GM04504 (cell line): Measurements from ENCODE around the gene CLSTN2.

Source experiments
- DNase-seq: peaks from one replicate; pipeline ENCODE4 v3.0.0-alpha.2; 2012; ENCODE audit warnings: low read depth

CLSTN2 gene

GRCh38 chr3:140288595-140288994 is 353.6 kb downstream of the CLSTN2 start:
- DNase-seq, result no peak

GRCh38 chr3:140290105-140290504 is 355.1 kb downstream of the CLSTN2 start:
- DNase-seq, result no peak

GRCh38 chr3:140292170-140292569 is 357.2 kb downstream of the CLSTN2 start:
- DNase-seq, result no peak

GRCh38 chr3:140292684-140293083 is 357.7 kb downstream of the CLSTN2 start:
- DNase-seq, result peak; percentile 71

GRCh38 chr3:140294058-140294457 is 359.1 kb downstream of the CLSTN2 start:
- no peak for DNase-seq

GRCh38 chr3:140296796-140297352 is 361.9 kb downstream of the CLSTN2 start:
- DNase-seq, result peak; percentile 16

DNA sequence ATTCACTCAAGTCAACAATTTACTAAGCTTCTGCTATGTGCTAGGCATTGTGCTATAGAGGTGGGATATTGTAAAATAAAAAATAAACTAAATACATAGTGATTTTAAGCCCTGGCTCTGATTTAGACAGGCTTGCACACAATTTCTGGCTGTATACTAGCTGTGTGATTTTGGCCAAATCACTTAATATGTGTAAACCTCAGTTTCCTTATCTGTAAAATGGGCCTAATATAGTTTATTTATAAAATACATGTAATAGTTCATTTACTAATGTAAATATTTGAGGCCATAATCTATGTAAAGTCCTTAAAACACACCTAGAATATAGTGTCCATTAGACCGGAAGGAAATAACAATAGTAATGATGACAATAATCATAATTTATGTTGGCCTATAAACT is 363.1 kb downstream of the CLSTN2 start:
- DNase-seq, result no peak

DNA sequence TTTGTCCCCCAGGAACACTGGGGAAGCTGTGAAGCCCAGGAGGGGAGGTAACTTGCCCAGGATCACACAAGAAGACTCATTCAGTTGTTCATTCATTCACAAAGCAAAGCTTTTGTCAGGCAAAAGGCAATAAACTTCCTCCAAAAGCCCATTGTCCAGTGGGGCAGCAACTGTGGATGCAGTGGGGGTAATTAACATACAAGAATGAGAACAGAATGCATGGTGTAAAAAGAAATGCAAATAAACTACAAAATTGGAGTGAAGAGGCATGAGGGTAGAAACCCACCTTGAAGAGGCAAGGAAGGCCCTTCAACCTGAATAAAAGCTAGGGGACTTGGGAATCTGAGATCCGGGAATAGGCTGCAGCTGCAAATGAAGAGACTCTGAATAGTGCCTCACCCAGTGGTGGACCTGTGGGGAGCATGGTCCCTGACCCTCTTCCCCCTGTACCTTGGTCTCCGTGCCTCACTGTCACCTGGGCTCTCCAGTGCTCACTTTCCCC is 363.6 kb downstream of the CLSTN2 start:
- no peak for DNase-seq

- DNase-seq, result no peak
Observed at GRCh38 chr3:140303875-140304274, 368.9 kb downstream of the CLSTN2 start.

GRCh38 chr3:140308535-140308934 is 373.6 kb downstream of the CLSTN2 start:
- DNase-seq, result no peak

- DNase-seq, result no peak
Observed at GRCh38 chr3:140311428-140311827, 376.4 kb downstream of the CLSTN2 start.

- DNase-seq, result no peak
Observed at GRCh38 chr3:140315955-140316354, 381.0 kb downstream of the CLSTN2 start.

DNA sequence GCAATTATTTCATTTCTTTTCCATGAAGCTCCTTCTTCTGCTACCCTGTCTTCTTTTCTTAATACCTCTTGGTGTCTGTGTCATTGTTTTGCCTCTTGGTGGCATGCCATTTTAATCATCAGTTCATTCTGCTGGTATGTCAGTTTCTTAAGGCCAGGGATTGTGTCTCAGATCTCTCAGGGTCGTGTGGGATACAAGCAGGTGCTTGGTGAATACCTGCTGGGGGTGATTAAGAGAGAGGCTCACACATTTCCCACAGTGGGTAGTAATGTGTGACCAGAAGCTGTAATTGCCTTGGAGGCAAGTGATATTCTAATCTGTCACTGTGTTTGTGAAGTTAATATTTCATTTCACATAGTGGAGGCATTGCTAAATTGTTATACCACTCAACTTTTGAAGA is 381.5 kb downstream of the CLSTN2 start:
- DNase-seq, result no peak

DNA sequence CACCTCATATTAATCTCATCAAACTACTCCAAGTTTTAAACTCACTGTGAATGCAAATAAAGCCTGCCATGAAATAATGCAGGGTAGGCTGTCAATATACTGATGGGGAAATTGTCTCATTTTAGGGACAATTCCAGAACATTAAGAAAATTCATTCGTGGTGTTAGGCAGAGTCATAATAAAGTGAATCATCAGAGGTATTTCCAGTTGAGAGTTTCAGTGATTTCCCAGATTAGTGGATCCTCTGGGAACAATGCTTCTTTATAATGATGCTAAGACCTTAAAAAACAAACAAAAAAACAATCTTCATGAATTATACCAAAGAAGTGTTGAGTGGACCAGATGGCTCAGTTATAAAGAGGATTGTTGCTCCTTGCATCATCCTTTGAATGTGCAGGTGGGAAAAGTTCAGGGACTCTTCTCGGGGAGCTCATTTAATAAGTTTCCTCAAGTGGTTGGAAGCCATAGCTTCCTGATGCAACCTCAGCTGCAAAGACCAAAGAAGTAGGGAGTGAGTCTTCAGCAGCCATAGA is 381.9 kb downstream of the CLSTN2 start:
- DNase-seq, result no peak

DNA sequence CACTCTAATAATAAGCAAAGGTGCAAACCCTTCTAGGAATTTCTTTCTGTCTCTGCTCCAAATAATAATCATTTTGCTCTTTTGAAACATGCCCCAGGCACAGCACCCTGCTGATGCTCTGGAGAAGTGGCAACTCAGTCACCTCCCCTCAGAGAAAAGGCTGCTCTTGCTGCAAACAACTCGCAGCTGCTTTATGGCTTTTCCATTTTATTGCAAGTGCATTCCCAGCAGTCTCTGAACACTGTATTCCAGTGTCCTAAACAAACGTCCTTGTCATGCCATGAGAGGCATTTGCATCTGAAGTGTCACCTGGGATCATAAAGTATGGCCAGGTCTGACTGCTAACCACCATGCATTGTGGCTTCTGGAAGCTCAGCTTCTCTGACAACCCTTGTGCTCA is 384.8 kb downstream of the CLSTN2 start:
- no peak for DNase-seq

DNA sequence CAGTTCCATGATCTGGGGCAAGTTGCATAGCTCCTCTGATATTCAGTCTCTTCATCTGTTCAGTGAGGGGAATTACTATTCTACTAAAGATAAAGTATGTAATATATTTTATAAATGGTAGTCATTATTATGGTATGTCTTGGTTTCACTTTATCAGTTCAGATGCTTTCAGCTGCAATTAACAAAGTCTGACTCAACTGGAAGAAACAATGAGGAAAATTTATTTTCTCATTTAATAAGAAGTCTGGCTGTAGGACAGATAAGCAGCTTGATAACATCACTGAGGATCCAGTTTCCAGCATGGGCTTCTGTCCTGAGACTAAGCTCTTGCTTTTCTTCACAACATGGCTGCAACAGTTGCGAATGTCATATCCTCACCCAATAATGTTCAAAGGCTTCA is 388.6 kb downstream of the CLSTN2 start:
- no peak for DNase-seq

GRCh38 chr3:140332131-140332530 is 397.1 kb downstream of the CLSTN2 start:
- DNase-seq, result no peak

DNA sequence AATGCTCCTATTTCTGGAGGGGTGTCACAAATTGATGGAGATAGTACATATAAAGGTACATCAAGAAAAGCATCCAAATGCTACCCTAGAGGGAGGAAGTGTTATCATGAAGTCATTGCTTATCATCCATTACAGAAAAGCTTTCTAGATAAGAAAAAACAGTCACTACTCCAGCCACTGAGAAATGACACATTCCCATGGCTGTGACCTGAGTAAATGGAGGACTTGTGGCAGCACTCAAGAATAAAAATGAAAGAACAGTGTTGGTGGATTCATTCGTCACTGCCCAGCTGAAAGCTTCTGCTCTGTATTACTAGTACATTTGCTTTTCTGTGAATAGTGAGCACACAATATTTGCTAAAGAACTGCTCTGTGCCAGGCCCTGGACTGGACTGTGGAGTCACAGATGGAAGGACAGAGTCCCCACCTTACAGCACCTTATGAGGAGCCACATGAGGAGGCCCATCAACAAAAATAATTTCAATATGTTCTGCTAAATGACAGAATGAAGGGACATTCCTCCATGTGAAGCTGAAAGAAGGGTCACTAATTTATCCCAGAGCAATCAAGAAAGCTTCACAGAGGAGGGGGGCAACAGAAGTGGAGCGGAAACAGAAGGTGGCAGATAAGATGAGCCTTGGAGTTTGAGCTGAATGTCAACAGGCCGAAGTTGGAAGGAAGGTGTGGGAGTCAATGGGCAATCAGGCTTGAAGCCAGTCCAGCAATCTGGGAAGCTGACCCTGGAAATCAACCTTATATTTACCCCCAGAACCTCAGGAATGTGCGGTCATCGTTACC is 399.3 kb downstream of the CLSTN2 start:
- DNase-seq, result no peak

DNA sequence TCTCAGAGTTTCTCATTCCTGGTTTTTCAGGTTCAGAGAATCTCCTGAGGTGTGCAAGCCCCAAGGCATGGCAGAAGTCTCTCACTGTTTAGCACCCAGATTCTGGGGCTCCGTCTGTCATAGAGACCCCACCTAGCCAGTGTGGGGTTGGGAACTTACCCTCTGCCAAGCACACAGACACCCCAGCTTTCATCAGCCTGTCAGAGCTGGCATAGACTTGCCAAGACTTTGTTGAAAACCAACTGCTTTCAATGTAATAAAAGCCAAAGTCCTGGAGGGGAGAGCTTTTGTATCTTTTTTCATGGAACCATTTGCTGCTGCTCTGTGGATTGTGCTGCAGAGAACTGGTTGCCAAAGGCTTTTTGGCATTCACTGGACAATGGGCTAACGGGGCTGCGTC is 401.5 kb downstream of the CLSTN2 start:
- no peak for DNase-seq

DNA sequence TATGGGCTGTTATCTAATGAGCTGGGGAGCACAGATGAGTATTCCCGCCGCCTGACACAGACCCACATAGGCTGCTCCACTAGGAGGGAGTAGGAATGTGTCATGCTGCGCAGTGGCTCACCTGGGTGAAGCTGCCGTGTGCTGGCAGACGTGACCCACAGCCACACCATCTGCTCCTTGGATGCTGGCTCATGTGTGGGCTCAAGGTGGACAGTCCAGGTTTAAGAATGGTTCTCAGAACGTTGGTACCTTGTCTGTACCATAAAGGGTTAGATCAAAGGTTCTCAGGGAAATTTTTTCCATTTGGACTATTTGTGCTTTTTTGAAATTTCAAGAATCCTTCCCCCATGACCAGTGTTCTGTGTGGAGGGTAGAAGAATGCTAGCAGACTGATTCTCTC is 403.9 kb downstream of the CLSTN2 start:
- no peak for DNase-seq

GRCh38 chr3:140341203-140341602 is 406.2 kb downstream of the CLSTN2 start:
- DNase-seq, result no peak

GRCh38 chr3:140341817-140342403 is 406.9 kb downstream of the CLSTN2 start:
- no peak for DNase-seq

DNA sequence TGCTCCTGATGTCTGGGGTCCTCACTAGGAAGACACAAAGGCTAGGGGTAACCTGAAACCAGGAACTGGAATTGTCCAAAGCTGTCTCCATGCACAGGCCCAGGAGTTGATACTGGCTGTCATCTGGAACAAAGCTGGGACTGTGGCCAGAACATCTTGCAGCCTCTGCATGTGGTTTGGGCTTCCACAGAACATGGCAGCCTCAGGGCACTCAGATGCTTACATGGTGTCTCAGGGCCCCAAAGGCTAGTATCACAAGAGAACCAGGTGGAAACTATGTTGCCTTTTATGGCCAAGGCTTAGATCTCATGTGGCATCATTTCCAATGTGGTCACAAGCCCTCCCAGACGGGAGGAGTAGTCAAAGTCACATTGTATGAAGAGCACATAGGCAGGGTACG is 407.7 kb downstream of the CLSTN2 start:
- no peak for DNase-seq
